Measurements from ENCODE around the gene RNF43. TPM values are rescaled to one million over a fixed set of nuclear protein-coding genes. Genes with fewer than 3 reads are reported as not detected.

The RNF43 gene
- total and polyA plus RNA-seq, 2 of the 13 experiments (the other 11 are each of a cell fraction or from before 2014, with no cell fraction given): 31.0 to 53.4 TPM

DNA sequence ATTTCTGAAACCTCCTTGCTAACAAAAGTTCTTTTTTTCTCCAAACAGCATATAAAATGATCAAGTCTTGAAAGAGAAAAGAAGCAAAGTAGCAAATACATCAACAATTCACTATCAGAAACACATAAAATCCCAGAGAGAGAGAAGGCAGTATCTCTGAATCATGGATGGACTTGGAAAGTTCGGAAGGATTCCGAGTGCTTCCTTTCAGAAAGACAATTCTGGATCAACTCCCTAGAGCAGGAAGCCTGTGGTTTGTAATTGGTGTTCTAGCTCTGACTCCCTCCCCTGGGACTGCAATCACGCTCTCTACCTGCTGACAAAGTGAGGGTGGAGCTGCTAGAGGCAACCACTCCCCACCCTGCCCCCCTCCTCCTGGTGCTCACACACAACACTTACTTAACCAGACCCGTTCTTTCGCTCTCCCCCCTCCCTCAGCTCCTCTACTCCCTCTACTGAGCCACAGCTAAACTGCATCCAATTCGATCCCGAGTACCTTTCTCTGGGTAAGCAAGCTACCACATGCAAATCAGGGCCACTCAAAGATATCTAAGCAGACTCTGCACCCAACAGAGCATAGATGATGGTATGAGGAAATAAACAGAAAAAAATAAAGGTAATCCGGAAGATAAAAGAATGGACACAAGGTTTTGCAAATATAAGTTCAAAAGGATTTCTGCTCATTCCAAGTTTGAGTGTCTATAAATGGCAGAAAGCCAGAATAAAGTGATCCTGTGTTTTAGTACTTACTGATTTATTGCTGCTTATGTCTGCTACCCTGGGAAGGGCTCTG lies at the start of gene RNF43 (continued):
- TF ChIP-seq, protein P1, sequence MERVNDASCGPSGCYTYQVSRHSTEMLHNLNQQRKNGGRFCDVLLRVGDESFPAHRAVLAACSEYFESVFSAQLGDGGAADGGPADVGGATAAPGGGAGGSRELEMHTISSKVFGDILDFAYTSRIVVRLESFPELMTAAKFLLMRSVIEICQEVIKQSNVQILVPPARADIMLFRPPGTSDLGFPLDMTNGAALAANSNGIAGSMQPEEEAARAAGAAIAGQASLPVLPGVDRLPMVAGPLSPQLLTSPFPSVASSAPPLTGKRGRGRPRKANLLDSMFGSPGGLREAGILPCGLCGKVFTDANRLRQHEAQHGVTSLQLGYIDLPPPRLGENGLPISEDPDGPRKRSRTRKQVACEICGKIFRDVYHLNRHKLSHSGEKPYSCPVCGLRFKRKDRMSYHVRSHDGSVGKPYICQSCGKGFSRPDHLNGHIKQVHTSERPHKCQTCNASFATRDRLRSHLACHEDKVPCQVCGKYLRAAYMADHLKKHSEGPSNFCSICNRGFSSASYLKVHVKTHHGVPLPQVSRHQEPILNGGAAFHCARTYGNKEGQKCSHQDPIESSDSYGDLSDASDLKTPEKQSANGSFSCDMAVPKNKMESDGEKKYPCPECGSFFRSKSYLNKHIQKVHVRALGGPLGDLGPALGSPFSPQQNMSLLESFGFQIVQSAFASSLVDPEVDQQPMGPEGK (CRISPR knock-in tag; IDR thresholded peaks at IDR 0.05): peak; percentile 98
- TF ChIP-seq ZNF546 (CRISPR knock-in tag; conservative IDR thresholded peaks at IDR 0.05) (no peak), ZNF101 (CRISPR knock-in tag; IDR thresholded peaks at IDR 0.05; ENCODE audit: borderline replicate concordance, low read depth) (peak; percentile 40; the same call in 1 of the 2 replicates), ZNF781 (CRISPR knock-in tag; IDR thresholded peaks at IDR 0.05; ENCODE audit: borderline replicate concordance, not compliant biosample characterization) (peak; percentile 62), TAF15 (IDR thresholded peaks at IDR 0.05; ENCODE audit: low read depth, low read length, poor library complexity, severe bottlenecking) (no peak), EP300 (IDR thresholded peaks at IDR 0.05; ENCODE audit: low read depth in 2 of 2, low read length in 2 of 2) (peak; percentile 73 to 78; a peak in 3 of 4 replicates), EP300 (CRISPR knock-in tag; IDR thresholded peaks at IDR 0.05; ENCODE audit: borderline replicate concordance) (peak; percentile 79), ZNF616 (CRISPR knock-in tag; IDR thresholded peaks at IDR 0.05; ENCODE audit: low read depth) (no peak), ZNF747 (CRISPR knock-in tag; IDR thresholded peaks at IDR 0.05; ENCODE audit: borderline replicate concordance) (peak; percentile 89; the same call in 1 of the 2 replicates), ZNF367 (CRISPR knock-in tag; IDR thresholded peaks at IDR 0.05; ENCODE audit: borderline replicate concordance) (peak; percentile 39; the same call in 1 of the 2 replicates), ZNF350 (CRISPR knock-in tag; IDR thresholded peaks at IDR 0.05; ENCODE audit: borderline replicate concordance, low read depth) (peak; percentile 96), CEBPB (IDR thresholded peaks at IDR 0.05; ENCODE audit: borderline replicate concordance, low read depth, low read length) (peak; percentile 59), ZIK1 (CRISPR knock-in tag; IDR thresholded peaks at IDR 0.05; ENCODE audit: borderline replicate concordance, low read depth) (no peak; the same call in 1 of the 2 replicates)
- TF ChIP-seq, protein P2, sequence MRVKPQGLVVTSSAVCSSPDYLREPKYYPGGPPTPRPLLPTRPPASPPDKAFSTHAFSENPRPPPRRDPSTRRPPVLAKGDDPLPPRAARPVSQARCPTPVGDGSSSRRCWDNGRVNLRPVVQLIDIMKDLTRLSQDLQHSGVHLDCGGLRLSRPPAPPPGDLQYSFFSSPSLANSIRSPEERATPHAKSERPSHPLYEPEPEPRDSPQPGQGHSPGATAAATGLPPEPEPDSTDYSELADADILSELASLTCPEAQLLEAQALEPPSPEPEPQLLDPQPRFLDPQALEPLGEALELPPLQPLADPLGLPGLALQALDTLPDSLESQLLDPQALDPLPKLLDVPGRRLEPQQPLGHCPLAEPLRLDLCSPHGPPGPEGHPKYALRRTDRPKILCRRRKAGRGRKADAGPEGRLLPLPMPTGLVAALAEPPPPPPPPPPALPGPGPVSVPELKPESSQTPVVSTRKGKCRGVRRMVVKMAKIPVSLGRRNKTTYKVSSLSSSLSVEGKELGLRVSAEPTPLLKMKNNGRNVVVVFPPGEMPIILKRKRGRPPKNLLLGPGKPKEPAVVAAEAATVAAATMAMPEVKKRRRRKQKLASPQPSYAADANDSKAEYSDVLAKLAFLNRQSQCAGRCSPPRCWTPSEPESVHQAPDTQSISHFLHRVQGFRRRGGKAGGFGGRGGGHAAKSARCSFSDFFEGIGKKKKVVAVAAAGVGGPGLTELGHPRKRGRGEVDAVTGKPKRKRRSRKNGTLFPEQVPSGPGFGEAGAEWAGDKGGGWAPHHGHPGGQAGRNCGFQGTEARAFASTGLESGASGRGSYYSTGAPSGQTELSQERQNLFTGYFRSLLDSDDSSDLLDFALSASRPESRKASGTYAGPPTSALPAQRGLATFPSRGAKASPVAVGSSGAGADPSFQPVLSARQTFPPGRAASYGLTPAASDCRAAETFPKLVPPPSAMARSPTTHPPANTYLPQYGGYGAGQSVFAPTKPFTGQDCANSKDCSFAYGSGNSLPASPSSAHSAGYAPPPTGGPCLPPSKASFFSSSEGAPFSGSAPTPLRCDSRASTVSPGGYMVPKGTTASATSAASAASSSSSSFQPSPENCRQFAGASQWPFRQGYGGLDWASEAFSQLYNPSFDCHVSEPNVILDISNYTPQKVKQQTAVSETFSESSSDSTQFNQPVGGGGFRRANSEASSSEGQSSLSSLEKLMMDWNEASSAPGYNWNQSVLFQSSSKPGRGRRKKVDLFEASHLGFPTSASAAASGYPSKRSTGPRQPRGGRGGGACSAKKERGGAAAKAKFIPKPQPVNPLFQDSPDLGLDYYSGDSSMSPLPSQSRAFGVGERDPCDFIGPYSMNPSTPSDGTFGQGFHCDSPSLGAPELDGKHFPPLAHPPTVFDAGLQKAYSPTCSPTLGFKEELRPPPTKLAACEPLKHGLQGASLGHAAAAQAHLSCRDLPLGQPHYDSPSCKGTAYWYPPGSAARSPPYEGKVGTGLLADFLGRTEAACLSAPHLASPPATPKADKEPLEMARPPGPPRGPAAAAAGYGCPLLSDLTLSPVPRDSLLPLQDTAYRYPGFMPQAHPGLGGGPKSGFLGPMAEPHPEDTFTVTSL (CRISPR knock-in tag; IDR thresholded peaks at IDR 0.05; ENCODE audit: borderline replicate concordance): peak; percentile 33; the same call in 1 of the 2 replicates
- TF ChIP-seq, protein P3, sequence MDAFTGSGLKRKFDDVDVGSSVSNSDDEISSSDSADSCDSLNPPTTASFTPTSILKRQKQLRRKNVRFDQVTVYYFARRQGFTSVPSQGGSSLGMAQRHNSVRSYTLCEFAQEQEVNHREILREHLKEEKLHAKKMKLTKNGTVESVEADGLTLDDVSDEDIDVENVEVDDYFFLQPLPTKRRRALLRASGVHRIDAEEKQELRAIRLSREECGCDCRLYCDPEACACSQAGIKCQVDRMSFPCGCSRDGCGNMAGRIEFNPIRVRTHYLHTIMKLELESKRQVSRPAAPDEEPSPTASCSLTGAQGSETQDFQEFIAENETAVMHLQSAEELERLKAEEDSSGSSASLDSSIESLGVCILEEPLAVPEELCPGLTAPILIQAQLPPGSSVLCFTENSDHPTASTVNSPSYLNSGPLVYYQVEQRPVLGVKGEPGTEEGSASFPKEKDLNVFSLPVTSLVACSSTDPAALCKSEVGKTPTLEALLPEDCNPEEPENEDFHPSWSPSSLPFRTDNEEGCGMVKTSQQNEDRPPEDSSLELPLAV (CRISPR knock-in tag; conservative IDR thresholded peaks at IDR 0.05; ENCODE audit: low read depth): no peak
- TF ChIP-seq, protein P4, sequence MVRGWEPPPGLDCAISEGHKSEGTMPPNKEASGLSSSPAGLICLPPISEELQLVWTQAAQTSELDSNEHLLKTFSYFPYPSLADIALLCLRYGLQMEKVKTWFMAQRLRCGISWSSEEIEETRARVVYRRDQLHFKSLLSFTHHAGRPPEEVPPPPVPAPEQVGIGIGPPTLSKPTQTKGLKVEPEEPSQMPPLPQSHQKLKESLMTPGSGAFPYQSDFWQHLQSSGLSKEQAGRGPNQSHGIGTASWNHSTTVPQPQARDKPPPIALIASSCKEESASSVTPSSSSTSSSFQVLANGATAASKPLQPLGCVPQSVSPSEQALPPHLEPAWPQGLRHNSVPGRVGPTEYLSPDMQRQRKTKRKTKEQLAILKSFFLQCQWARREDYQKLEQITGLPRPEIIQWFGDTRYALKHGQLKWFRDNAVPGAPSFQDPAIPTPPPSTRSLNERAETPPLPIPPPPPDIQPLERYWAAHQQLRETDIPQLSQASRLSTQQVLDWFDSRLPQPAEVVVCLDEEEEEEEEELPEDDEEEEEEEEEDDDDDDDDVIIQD (CRISPR knock-in tag; IDR thresholded peaks at IDR 0.05; ENCODE audit: low read depth): peak; percentile 73
